ENCODE measurements around the gene KRTAP19-5.
"Not testable (repeated sequence)": the region's sequence is repeated elsewhere in the genome, so short reads cannot be mapped to it uniquely, and the experiment has no call there.

KRTAP19-5 gene

GRCh38 chr21:30502041-30502440 lies at the start of gene KRTAP19-5:
Gene KRTAP19-5 (minus strand): TSS chr21:30502141. CDS start chr21:30502090, 51 bp downstream.
- H3K9me3 Mint-ChIP-seq, result no peaks in the 10 kb centered on the region
- ATAC-seq (no peak), DNase-seq (ENCODE audit: low spot score in 2 of 2) (no peak)
- no peaks in the 10 kb centered on the region for H3K36me3 Mint-ChIP-seq
- H3K4me1 Mint-ChIP-seq, result no peaks in the 10 kb centered on the region
- H3K27ac Mint-ChIP-seq, result no peak within 1 kb of the TSS
- H3K4me3 Mint-ChIP-seq, result no peak within 1 kb of the TSS

- H3K9me3 Mint-ChIP-seq, result peaks cover 3% of the 10 kb centered on the region
- no peaks in the 10 kb centered on the region for H3K4me1 Mint-ChIP-seq
- no peaks in the 10 kb centered on the region for H3K36me3 Mint-ChIP-seq
- ATAC-seq (no peak), DNase-seq (ENCODE audit: low spot score in 2 of 2) (no peak)
- H3K27ac Mint-ChIP-seq, result no peak within 1 kb of the TSS
- no peak within 1 kb of the TSS for H3K4me3 Mint-ChIP-seq
These were observed 39.8 kb upstream of the KRTAP19-5 start, which contains the start of gene KRTAP19-6 for GRCh38 chr21:30541764-30542163. Gene KRTAP19-6 (minus strand): TSS chr21:30541864. CDS start chr21:30541833, 31 bp downstream.

GRCh38 chr21:30518876-30519275 lies 16.9 kb upstream of the KRTAP19-5 start:
- no peaks in the 10 kb centered on the region for H3K4me1 Mint-ChIP-seq
- H3K27ac Mint-ChIP-seq, result no peak overlapping the region
- ATAC-seq, result no peak
- H3K9me3 Mint-ChIP-seq, result peaks cover 7% of the 10 kb centered on the region
- no peak for DNase-seq (ENCODE audit: low spot score in 2 of 2)
- H3K36me3 Mint-ChIP-seq, result no peaks in the 10 kb centered on the region
- H3K4me3 Mint-ChIP-seq, result no peak overlapping the region

GRCh38 chr21:30515681-30516080 lies 13.7 kb upstream of the KRTAP19-5 start:
- ATAC-seq, result no peak
- no peak overlapping the region for H3K27ac Mint-ChIP-seq

GRCh38 chr21:30505621-30506205 lies 3.8 kb upstream of the KRTAP19-5 start:
- not testable (repeated sequence) for H3K27ac Mint-ChIP-seq; H3K4me1 Mint-ChIP-seq; ATAC-seq; H3K36me3 Mint-ChIP-seq; H3K4me3 Mint-ChIP-seq; H3K9me3 Mint-ChIP-seq; DNase-seq (ENCODE audit: low spot score in 2 of 2)

More at GRCh38 chr21:30515681-30516080, 13.7 kb upstream of the KRTAP19-5 start:
- H3K4me1 Mint-ChIP-seq, result no peaks in the 10 kb centered on the region
- DNase-seq (ENCODE audit: low spot score in 2 of 2), result no peak
- no peak overlapping the region for H3K4me3 Mint-ChIP-seq
- no peaks in the 10 kb centered on the region for H3K36me3 Mint-ChIP-seq
- H3K9me3 Mint-ChIP-seq, result peaks cover 7% of the 10 kb centered on the region

- DNase-seq (ENCODE audit: low spot score in 2 of 2) (no peak), ATAC-seq (no peak)
- Mint-ChIP-seq H3K27ac (no peak within 1 kb of the TSS), H3K36me3 (no peaks in the 10 kb centered on the region), H3K4me1 (no peaks in the 10 kb centered on the region), H3K4me3 (no peak within 1 kb of the TSS), H3K9me3 (no peaks in the 10 kb centered on the region)
These were observed 4.9 kb downstream of the KRTAP19-5 start, which contains the start of gene KRTAP19-4 for GRCh38 chr21:30497065-30497464. Gene KRTAP19-4 (minus strand): TSS chr21:30497165. CDS start chr21:30497110, 55 bp downstream.

- DNase-seq (ENCODE audit: low spot score in 2 of 2) (no peak), ATAC-seq (no peak)
- Mint-ChIP-seq H3K27ac (no peak within 1 kb of the TSS), H3K4me1 (no peaks in the 10 kb centered on the region), H3K36me3 (no peaks in the 10 kb centered on the region), H3K9me3 (peaks cover 5% of the 10 kb centered on the region), H3K4me3 (no peak within 1 kb of the TSS)
These were observed 9.9 kb downstream of the KRTAP19-5 start, which contains the start of gene KRTAP19-3 for GRCh38 chr21:30491963-30492428. Gene KRTAP19-3 (minus strand): TSS chr21:30492013. CDS start chr21:30491957, 56 bp downstream.

GRCh38 chr21:30487336-30487735 lies 14.6 kb downstream of the KRTAP19-5 start, which contains the start of gene KRTAP19-2:
Gene KRTAP19-2 (minus strand): TSS chr21:30487436. CDS start chr21:30487348, 88 bp downstream.
- no peak within 1 kb of the TSS for H3K4me3 Mint-ChIP-seq
- no peaks in the 10 kb centered on the region for H3K4me1 Mint-ChIP-seq
- ATAC-seq (no peak), DNase-seq (ENCODE audit: low spot score in 2 of 2) (no peak)
- H3K9me3 Mint-ChIP-seq, result peaks cover 10% of the 10 kb centered on the region
- no peaks in the 10 kb centered on the region for H3K36me3 Mint-ChIP-seq
- H3K27ac Mint-ChIP-seq, result no peak within 1 kb of the TSS

GRCh38 chr21:30486180-30486579 lies 15.8 kb downstream of the KRTAP19-5 start:
- Mint-ChIP-seq H3K4me1 (no peaks in the 10 kb centered on the region), H3K36me3 (no peaks in the 10 kb centered on the region), H3K9me3 (peaks cover 10% of the 10 kb centered on the region), H3K4me3 (no peak overlapping the region), H3K27ac (no peak overlapping the region)
- DNase-seq (ENCODE audit: low spot score in 2 of 2) (no peak), ATAC-seq (no peak)

GRCh38 chr21:30482130-30482529 lies 19.8 kb downstream of the KRTAP19-5 start:
- no peak overlapping the region for H3K4me3 Mint-ChIP-seq
- DNase-seq (ENCODE audit: low spot score in 2 of 2) (no peak), ATAC-seq (no peak)
- no peaks in the 10 kb centered on the region for H3K36me3 Mint-ChIP-seq
- no peak overlapping the region for H3K27ac Mint-ChIP-seq
- peaks cover 5% of the 10 kb centered on the region for H3K9me3 Mint-ChIP-seq
- H3K4me1 Mint-ChIP-seq, result no peaks in the 10 kb centered on the region

- ATAC-seq, result no peak
- H3K9me3 Mint-ChIP-seq, result no peaks in the 10 kb centered on the region
- no peak within 1 kb of the TSS for H3K27ac Mint-ChIP-seq
These were observed 21.8 kb downstream of the KRTAP19-5 start, which contains the start of gene KRTAP19-1 for GRCh38 chr21:30480145-30480544. Gene KRTAP19-1 (minus strand): TSS chr21:30480367. CDS start chr21:30480317, 50 bp downstream.

GRCh38 chr21:30479259-30479658 lies 22.7 kb downstream of the KRTAP19-5 start:
- H3K4me1 Mint-ChIP-seq, result no peaks in the 10 kb centered on the region
- no peak overlapping the region for H3K27ac Mint-ChIP-seq
- no peaks in the 10 kb centered on the region for H3K36me3 Mint-ChIP-seq
- no peaks in the 10 kb centered on the region for H3K9me3 Mint-ChIP-seq
- H3K4me3 Mint-ChIP-seq, result no peak overlapping the region
- no peak for ATAC-seq
- no peak for DNase-seq (ENCODE audit: low spot score in 2 of 2)

More at GRCh38 chr21:30480145-30480544, 21.8 kb downstream of the KRTAP19-5 start, which contains the start of gene KRTAP19-1:
- Mint-ChIP-seq H3K4me3 (no peak within 1 kb of the TSS), H3K4me1 (no peaks in the 10 kb centered on the region), H3K36me3 (no peaks in the 10 kb centered on the region)
- DNase-seq (ENCODE audit: low spot score in 2 of 2), result no peak

- Mint-ChIP-seq H3K4me3 (no peak overlapping the region), H3K27ac (no peak overlapping the region), H3K4me1 (no peaks in the 10 kb centered on the region), H3K36me3 (no peaks in the 10 kb centered on the region), H3K9me3 (no peaks in the 10 kb centered on the region)
- no peak for ATAC-seq
- no peak for DNase-seq (ENCODE audit: low spot score in 2 of 2)
These were observed 23.9 kb downstream of the KRTAP19-5 start for GRCh38 chr21:30478004-30478403.

GRCh38 chr21:30468900-30469714 lies 32.8 kb downstream of the KRTAP19-5 start:
- no peak overlapping the region for H3K4me3 Mint-ChIP-seq
- no peaks in the 10 kb centered on the region for H3K36me3 Mint-ChIP-seq
- DNase-seq (ENCODE audit: low spot score in 2 of 2) (no peak), ATAC-seq (no peak)
- no peaks in the 10 kb centered on the region for H3K4me1 Mint-ChIP-seq
- H3K9me3 Mint-ChIP-seq, result peaks cover 6% of the 10 kb centered on the region
- no peak overlapping the region for H3K27ac Mint-ChIP-seq

GRCh38 chr21:30463713-30464112 lies 38.2 kb downstream of the KRTAP19-5 start:
- Mint-ChIP-seq H3K4me3 (no peak overlapping the region), H3K9me3 (peaks cover 2% of the 10 kb centered on the region), H3K4me1 (no peaks in the 10 kb centered on the region), H3K36me3 (no peaks in the 10 kb centered on the region), H3K27ac (no peak overlapping the region)
- ATAC-seq, result no peak
- DNase-seq (ENCODE audit: low spot score in 2 of 2), result no peak
